ENCODE measurements around the gene GCLC.

DNA sequence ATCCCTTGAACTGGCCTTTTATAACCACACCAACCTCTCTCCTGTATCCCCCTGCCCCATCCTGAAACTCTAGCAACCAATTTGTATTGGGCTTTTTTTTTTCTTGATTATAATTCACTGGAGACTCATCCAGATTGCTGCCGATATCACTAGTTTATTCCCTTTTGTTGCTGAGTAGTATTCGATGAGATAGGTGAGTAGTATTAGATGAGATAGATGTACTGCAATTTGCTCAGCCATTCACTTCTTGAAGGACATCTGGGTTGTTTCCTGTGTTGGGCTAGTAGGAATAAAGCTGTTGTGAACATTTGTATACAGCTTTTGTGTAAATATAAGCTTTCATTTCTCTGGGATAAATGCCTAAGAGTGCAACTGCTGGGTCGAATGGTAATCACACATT, 58.2 kb downstream of the GCLC start:
- TF ChIP-seq USF1 (IDR thresholded peaks at IDR 0.05) = no peak
- no peak for TF ChIP-seq EP300 (IDR thresholded peaks at IDR 0.05; ENCODE audit: borderline replicate concordance)
- no peak for TF ChIP-seq EGR1 (IDR thresholded peaks at IDR 0.05)
- TF ChIP-seq RAD21 (IDR thresholded peaks at IDR 0.05; ENCODE audit: low read depth) = no peak
- TF ChIP-seq YY1 (IDR thresholded peaks at IDR 0.05; ENCODE audit: low read depth) = no peak
- no peak for TF ChIP-seq MAX (IDR thresholded peaks at IDR 0.05)
- TF ChIP-seq NFIC (IDR thresholded peaks at IDR 0.05) = no peak
- TF ChIP-seq CREB1 (IDR thresholded peaks at IDR 0.05; ENCODE audit: low read depth) = no peak
- TF ChIP-seq ZBTB7A (IDR thresholded peaks at IDR 0.05; ENCODE audit: low read depth) = no peak
- no peak for TF ChIP-seq TEAD4 (IDR thresholded peaks at IDR 0.05)
